B cell (primary cell): Measurements from ENCODE around the gene PHF21A. TPM values are rescaled to one million over a fixed set of nuclear protein-coding genes. Genes with fewer than 3 reads are reported as not detected.
"Not testable (repeated sequence)": the region's sequence is repeated elsewhere in the genome, so short reads cannot be mapped to it uniquely, and the experiment has no call there.

Experiments
- ATAC-seq: fragments of 200-7000 bp; cut with Tn5 transposase; one replicate; pipeline ENCODE4 v1.10.0; 2021; ENCODE audit warnings: low read depth, mild to moderate bottlenecking, moderate number of reproducible peaks, moderate library complexity
- CTCF ChIA-PET: fragments of 350-600 bp; sonication (Branson Sonifier 250); formaldehyde crosslinking; loops from one replicate; lab custom pipeline; 2021; ENCODE audit warnings: antibody characterized with exemption, inconsistent platforms; lab: Charles Lee
- POLR2A ChIA-PET: fragments of 350-600 bp; sonication (Branson Sonifier 250); formaldehyde crosslinking; loops from one replicate; lab custom pipeline; 2021; ENCODE audit warnings: antibody characterized with exemption; lab: Charles Lee
- DNase-seq: peaks from one replicate; pipeline ENCODE4 v3.0.0; 2013
- H2AFZ ChIP-seq: 2 replicates; pipeline ENCODE4 v1.6.1; 2012; ENCODE audit warnings: mild to moderate bottlenecking, low read depth, low read length; ENCODE audit not compliant: insufficient read depth, poor library complexity, severe bottlenecking
- H3K27ac ChIP-seq, 2 donors: 1 replicate in 1 of 2; 2 replicates in 1 of 2; pipeline ENCODE4 v1.5.1; 2012 to 2013; ENCODE audit warnings: low read length in 2 of 2, mild to moderate bottlenecking in 2 of 2, moderate library complexity in 1 of 2
- H3K27me3 ChIP-seq, 4 experiments: fragments of 200-600 bp in 1 of 4; sonication (generic) in 1 of 4; replicated peaks in 1 of 4; 1 replicate in 2 of 4; 2 replicates in 2 of 4; pipeline versions ENCODE4 v1.6.1 to v1.7.0; 2013 to 2016; ENCODE audit warnings: low read length in 3 of 4, mild to moderate bottlenecking in 2 of 4, mixed read lengths in 1 of 4, moderate library complexity in 1 of 4; ENCODE audit not compliant: insufficient read depth in 4 of 4, control insufficient read depth in 3 of 4; ENCODE audit errors: control extremely low read depth in 1 of 4
- H3K36me3 ChIP-seq, 2 experiments: replicated peaks in 1 of 2; 1 replicate in 1 of 2; 2 replicates in 1 of 2; pipeline versions ENCODE4 v1.6.1 to v1.7.1; 2013; ENCODE audit warnings: low read length in 1 of 2; ENCODE audit not compliant: insufficient read depth in 2 of 2, control insufficient read depth in 1 of 2; ENCODE audit errors: control extremely low read depth in 1 of 2, extremely low read depth in 1 of 2
- H3K4me1 ChIP-seq, 2 donors: fragments of 200-600 bp in 1 of 2; sonication (generic) in 1 of 2; 1 replicate in 1 of 2; 2 replicates in 1 of 2; pipeline versions ENCODE4 v1.5.1 to v1.6.1; 2013 to 2017; ENCODE audit warnings: low read length in 2 of 2; ENCODE audit not compliant: control insufficient read depth in 2 of 2, insufficient read depth in 2 of 2
- H3K4me2 ChIP-seq: replicated peaks from 2 replicates; pipeline ENCODE3; 2012; ENCODE audit warnings: mild to moderate bottlenecking, low read depth, low read length; ENCODE audit not compliant: poor library complexity, severe bottlenecking
- H3K4me3 ChIP-seq, 5 experiments: fragments of 200-600 bp in 1 of 5; sonication (generic) in 1 of 5; 1 replicate in 3 of 5; 2 replicates in 2 of 5; pipeline versions ENCODE4 v1.5.1 to v1.7.0; 2011 to 2016; ENCODE audit warnings: low read length in 4 of 5, mild to moderate bottlenecking in 4 of 5, low read depth in 2 of 5, control low read depth in 1 of 5, moderate library complexity in 1 of 5; ENCODE audit not compliant: insufficient read depth in 1 of 5; ENCODE audit errors: control extremely low read depth in 1 of 5, extremely low read depth in 1 of 5
- H3K79me2 ChIP-seq: fragments of 200-600 bp; sonication (generic); one replicate; pipeline ENCODE4 v1.6.0; 2016; ENCODE audit warnings: low read length; ENCODE audit not compliant: control insufficient read depth, insufficient read depth
- H3K9ac ChIP-seq: fragments of 200-600 bp; sonication (generic); 2 replicates; pipeline ENCODE4 v1.6.1; 2017; ENCODE audit warnings: mild to moderate bottlenecking, low read length, moderate library complexity
- H3K9me3 ChIP-seq, 3 donors: one replicate each; pipeline versions ENCODE4 v1.6.1 to v1.7.1; 2013; ENCODE audit warnings: low read length in 2 of 3; ENCODE audit not compliant: control insufficient read depth in 2 of 3, insufficient read depth in 1 of 3; ENCODE audit errors: control extremely low read depth in 1 of 3
- H4K20me1 ChIP-seq: 2 replicates; pipeline ENCODE4 v1.6.0; 2012; ENCODE audit warnings: mild to moderate bottlenecking, low read length; ENCODE audit not compliant: insufficient read depth, control insufficient read depth, poor library complexity, severe bottlenecking
- H3K27ac Mint-ChIP-seq: one replicate; pipeline ENCODE4 v1.8.0; 2021; ENCODE audit warnings: mixed read lengths
- H3K27me3 Mint-ChIP-seq: one replicate; pipeline ENCODE4 v1.8.0; 2021; ENCODE audit warnings: mixed read lengths
- H3K4me1 Mint-ChIP-seq: one replicate; pipeline ENCODE4 v1.8.0; 2021; ENCODE audit warnings: mixed read lengths
- H3K4me3 Mint-ChIP-seq: one replicate; pipeline ENCODE4 v1.8.0; 2021; ENCODE audit warnings: mixed read lengths
- H3K9me3 Mint-ChIP-seq: one replicate; pipeline ENCODE4 v1.8.0; 2022; ENCODE audit warnings: mixed read lengths; ENCODE audit not compliant: insufficient read depth
- CTCF ChIP-seq: fragments of 200-600 bp; IDR thresholded peaks from one replicate; pipeline ENCODE4 v1.8.0; 2022; ENCODE audit warnings: antibody characterized with exemption, mild to moderate bottlenecking
- EZH2 ChIP-seq: IDR thresholded peaks from 2 replicates; pipeline ENCODE4 v1.6.1; 2012; ENCODE audit warnings: borderline replicate concordance, low read depth, mild to moderate bottlenecking, moderate library complexity, low read length; ENCODE audit not compliant: insufficient read depth, poor library complexity, severe bottlenecking
- WGBS: methylation state at CpG from one replicate; pipeline ENCODE4 v1.1.5; 2013; ENCODE audit warnings: missing lambda C conversion rate; ENCODE audit not compliant: insufficient coverage; 5-methylcytosine and 5-hydroxymethylcytosine counted together
- intact Hi-C: fragments of 100-400 bp; cut with micrococcal nuclease; formaldehyde crosslinking; loops from one replicate; pipeline ENCODE4 v1.10.0; 2022
- polyA plus RNA-seq: library from polyadenylated mRNA; depleted of rRNA; stranded (reverse); fragments of >200 nt; gene quantifications from 2 replicates; pipeline ENCODE4 v1.2.3, GENCODE V29; 2012
- total RNA-seq, 2 donors: library from RNA; stranded (reverse); fragments of 120-200 nt in 1 of 2; gene quantifications; 1 replicate in 1 of 2; 2 replicates in 1 of 2; pipeline versions ENCODE4 v1.2.3 to v1.2.4, GENCODE V29; 2013 to 2022

Gene PHF21A
- total and polyA plus RNA-seq, 2 donors (not counting 1 experiment from before 2014, with no cell fraction given): 41.9 to 103 TPM

DNA sequence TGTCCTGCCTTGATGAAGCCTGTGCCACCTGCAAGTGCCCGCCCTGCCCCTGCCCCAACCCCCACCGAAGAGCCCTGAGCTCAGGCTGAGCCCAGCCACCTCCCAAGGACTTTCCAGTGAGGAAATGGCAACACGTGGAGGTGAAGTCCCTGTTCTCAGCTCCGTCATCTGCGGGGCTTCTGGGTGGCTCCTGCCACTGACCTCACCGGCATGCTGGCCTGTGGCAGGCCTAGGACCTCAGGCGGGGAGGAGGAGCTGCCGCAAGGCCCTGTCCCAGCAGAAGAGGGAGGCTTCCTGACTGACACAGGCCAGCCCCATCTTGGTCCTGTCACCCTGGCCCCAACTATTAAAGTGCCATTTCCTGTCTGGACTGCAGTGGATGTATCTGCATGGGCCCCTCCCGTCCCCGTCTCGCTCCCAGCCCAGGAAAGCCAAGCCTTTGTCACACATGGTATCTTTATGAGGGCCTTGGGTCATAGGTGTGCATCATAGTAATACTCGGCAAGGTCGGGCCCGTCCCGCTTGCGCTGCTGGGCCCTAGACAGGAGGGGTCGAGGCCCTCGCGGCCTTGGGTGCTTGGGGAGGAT, 215.1 kb downstream of the PHF21A start:
- Histone ChIP-seq H3K36me3 (peaks cover 0 to 20% of the 10 kb centered on the region in 2 experiments), H3K27ac (no peak overlapping the region), H3K4me3 (no peak overlapping the region), H3K27me3 (no peaks in the 10 kb centered on the region), H3K79me2 (no peaks in the 10 kb centered on the region), H3K9ac (no peak overlapping the region), H3K9me3 (no peaks in the 10 kb centered on the region), H3K4me1 (peaks cover 0 to 13% of the 10 kb centered on the region in 2 donors), H3K4me2 (no peak overlapping the region), H2AFZ (no peak overlapping the region), H4K20me1 (peaks cover 20% of the 10 kb centered on the region)
- Mint-ChIP-seq H3K4me1 (peaks cover 13% of the 10 kb centered on the region), H3K9me3 (no peaks in the 10 kb centered on the region), H3K27ac (no peak overlapping the region), H3K27me3 (no peaks in the 10 kb centered on the region), H3K4me3 (no peak overlapping the region)
- ATAC-seq (no peak), DNase-seq (no peak)
- CTCF ChIA-PET: interaction anchor here (1.0 kb wide), 1 partner anchor 100 kb away, joined by 3 read pairs; no protein-coding TSS in a partner anchor
- POLR2A ChIA-PET: interaction anchor here (1.0 kb wide), 1 partner anchor 10 kb away, joined by 5 read pairs; no protein-coding TSS in a partner anchor
- intact Hi-C loops: no loop called here
- TF ChIP-seq CTCF (no peak), EZH2 (no peak)
- WGBS: 64% methylated on average over 19 of the region's 19 CpGs

DNA sequence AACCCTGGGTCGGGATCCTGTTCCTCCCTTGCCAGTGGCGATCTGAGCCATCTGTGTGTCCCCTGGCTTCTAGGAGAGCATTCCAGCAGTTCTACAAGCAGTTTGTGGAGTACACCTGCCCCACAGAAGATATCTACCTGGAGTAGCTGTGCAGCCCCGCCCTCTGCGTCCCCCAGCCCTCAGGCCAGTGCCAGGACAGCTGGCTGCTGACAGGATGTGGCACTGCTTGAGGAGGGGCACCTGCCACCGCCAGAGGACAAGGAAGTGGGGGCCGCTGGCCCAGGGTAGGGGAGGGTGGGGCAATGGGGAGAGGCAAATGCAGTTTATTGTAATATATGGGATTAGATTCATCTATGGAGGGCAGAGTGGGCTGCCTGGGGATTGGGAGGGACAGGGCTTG, 215.7 kb downstream of the PHF21A start:
- H3K4me3 Mint-ChIP-seq, H2AFZ ChIP-seq, H3K27ac Mint-ChIP-seq, H3K27ac ChIP-seq, H3K27me3 Mint-ChIP-seq, H3K4me2 ChIP-seq, DNase-seq, H3K9me3 ChIP-seq, H3K4me3 ChIP-seq, H3K79me2 ChIP-seq, H3K27me3 ChIP-seq, intact Hi-C loops, H3K9ac ChIP-seq, H3K9me3 Mint-ChIP-seq: not testable (repeated sequence)
- peaks cover 15% of the 10 kb centered on the region for H3K4me1 Mint-ChIP-seq
- CTCF ChIA-PET: interaction anchor here (0.5 kb wide), 1 partner anchor 612 kb away, joined by 3 read pairs; no protein-coding TSS in a partner anchor
- Histone ChIP-seq H3K4me1 (peaks cover under 1 to 15% of the 10 kb centered on the region in 2 donors), H4K20me1 (peaks cover 14% of the 10 kb centered on the region), H3K36me3 (peaks cover 0 to 14% of the 10 kb centered on the region in 2 experiments)
- POLR2A ChIA-PET: interaction anchor here (1.0 kb wide), 1 partner anchor 11 kb away, joined by 5 read pairs; no protein-coding TSS in a partner anchor
- ATAC-seq: peak; percentile 31
- 61% methylated on average over 3 of the region's 6 CpGs for WGBS
